HG03097 (cell line): Measurements from ENCODE around the gene RAMP3.
"Not testable (repeated sequence)": the region's sequence is repeated elsewhere in the genome, so short reads cannot be mapped to it uniquely, and the experiment has no call there.

Source experiments
- ATAC-seq: cut with Tn5 transposase; IDR thresholded peaks from one replicate; pipeline ENCODE4 v1.9.1; 2021; ENCODE audit not compliant: unreplicated experiment, low FRiP score

The RAMP3 gene

GRCh38 chr7:45188736-45189135 lies 31.1 kb downstream of the RAMP3 start:
- no peak for ATAC-seq

- ATAC-seq: no peak
Observed at GRCh38 chr7:45189151-45189970, 31.8 kb downstream of the RAMP3 start.

- no peak for ATAC-seq
Observed at GRCh38 chr7:45190406-45191165, 33.0 kb downstream of the RAMP3 start.

GRCh38 chr7:45191396-45191795 lies 33.8 kb downstream of the RAMP3 start:
- ATAC-seq: no peak

GRCh38 chr7:45192621-45193041 lies 35.0 kb downstream of the RAMP3 start:
- no peak for ATAC-seq

- ATAC-seq: no peak
Observed at GRCh38 chr7:45193828-45194227, 36.2 kb downstream of the RAMP3 start.

- no peak for ATAC-seq
Observed at GRCh38 chr7:45196374-45196773, 38.8 kb downstream of the RAMP3 start.

- ATAC-seq: no peak
Observed at GRCh38 chr7:45197461-45197860, 39.9 kb downstream of the RAMP3 start.

GRCh38 chr7:45198986-45199385 lies 41.4 kb downstream of the RAMP3 start:
- no peak for ATAC-seq

- ATAC-seq: no peak
Observed at GRCh38 chr7:45199506-45199905, 41.9 kb downstream of the RAMP3 start.

GRCh38 chr7:45202625-45203024 lies 45.0 kb downstream of the RAMP3 start:
- ATAC-seq: no peak

GRCh38 chr7:45203036-45203435 lies 45.4 kb downstream of the RAMP3 start:
- no peak for ATAC-seq

GRCh38 chr7:45203459-45203858 lies 45.9 kb downstream of the RAMP3 start:
- ATAC-seq: no peak

- ATAC-seq: peak; percentile 91
Observed at GRCh38 chr7:45203936-45204445, 46.4 kb downstream of the RAMP3 start.

- not testable (repeated sequence) for ATAC-seq
Observed at GRCh38 chr7:45206266-45206665, 48.7 kb downstream of the RAMP3 start.

GRCh38 chr7:45209909-45210308 lies 52.3 kb downstream of the RAMP3 start:
- not testable (repeated sequence) for ATAC-seq

- ATAC-seq: no peak
Observed at GRCh38 chr7:45211066-45211465, 53.5 kb downstream of the RAMP3 start.

- no peak for ATAC-seq
Observed at GRCh38 chr7:45211958-45212357, 54.4 kb downstream of the RAMP3 start.

GRCh38 chr7:45212606-45213005 lies 55.0 kb downstream of the RAMP3 start:
- no peak for ATAC-seq

- ATAC-seq: no peak
Observed at GRCh38 chr7:45215601-45216062, 58.0 kb downstream of the RAMP3 start.

GRCh38 chr7:45216181-45216580 lies 58.6 kb downstream of the RAMP3 start:
- no peak for ATAC-seq
